Activated naive CD4-positive, alpha-beta T cell treated with Interleukin-2 at 50 U/mL for 16 hours (primary cell): ENCODE results near the gene LHB.

Experiments used
- DNase-seq: peaks from one replicate; pipeline ENCODE4 v3.0.0-alpha.2; 2020

The LHB gene

GRCh38 chr19:48970923-48971395 is 45.9 kb downstream of the LHB start:
- DNase-seq, result peak; percentile 83

- no peak for DNase-seq
Observed at GRCh38 chr19:48970139-48970766, 46.6 kb downstream of the LHB start.

GRCh38 chr19:48969276-48970138 is 47.4 kb downstream of the LHB start:
- no peak for DNase-seq

GRCh38 chr19:48968813-48969218 is 48.1 kb downstream of the LHB start:
- no peak for DNase-seq

GRCh38 chr19:48968179-48968661 is 48.7 kb downstream of the LHB start:
- no peak for DNase-seq

GRCh38 chr19:48967346-48968178 is 49.3 kb downstream of the LHB start:
- no peak for DNase-seq

GRCh38 chr19:48966541-48967345 is 50.1 kb downstream of the LHB start:
- DNase-seq, result no peak
